ENCODE measurements around the gene UGT3A1.
"Not testable (repeated sequence)": the region's sequence is repeated elsewhere in the genome, so short reads cannot be mapped to it uniquely, and the experiment has no call there.

UGT3A1 gene

GRCh38 chr5:35988529-35988928, 2.7 kb downstream of the UGT3A1 start:
- no peak for DNase-seq (ENCODE audit: low read depth, low spot score)

- DNase-seq (ENCODE audit: low read depth, low spot score): no peak
These were observed 3.4 kb downstream of the UGT3A1 start for GRCh38 chr5:35987776-35988175.

GRCh38 chr5:35979715-35980114, 11.5 kb downstream of the UGT3A1 start:
- DNase-seq (ENCODE audit: low read depth, low spot score): no peak

- DNase-seq (ENCODE audit: low read depth, low spot score): not testable (repeated sequence)
These were observed 14.3 kb downstream of the UGT3A1 start for GRCh38 chr5:35976859-35977258.

- no peak for DNase-seq (ENCODE audit: low read depth, low spot score)
These were observed 16.6 kb downstream of the UGT3A1 start for GRCh38 chr5:35974570-35974969.

GRCh38 chr5:35971878-35972210, 19.3 kb downstream of the UGT3A1 start:
- DNase-seq (ENCODE audit: low read depth, low spot score): no peak

GRCh38 chr5:35971186-35971877, 19.9 kb downstream of the UGT3A1 start:
- no peak for DNase-seq (ENCODE audit: low read depth, low spot score)

- DNase-seq (ENCODE audit: low read depth, low spot score): peak; percentile 70
These were observed 27.8 kb downstream of the UGT3A1 start for GRCh38 chr5:35963381-35963843.

- no peak for DNase-seq (ENCODE audit: low read depth, low spot score)
These were observed 30.9 kb downstream of the UGT3A1 start for GRCh38 chr5:35960328-35960727.

GRCh38 chr5:35956429-35956828, 34.8 kb downstream of the UGT3A1 start:
- no peak for DNase-seq (ENCODE audit: low read depth, low spot score)

- DNase-seq (ENCODE audit: low read depth, low spot score): no peak
These were observed 37.0 kb downstream of the UGT3A1 start for GRCh38 chr5:35954175-35954574.

- no peak for DNase-seq (ENCODE audit: low read depth, low spot score)
These were observed 44.1 kb downstream of the UGT3A1 start for GRCh38 chr5:35947085-35947484.

- no peak for DNase-seq (ENCODE audit: low read depth, low spot score)
These were observed 51.6 kb downstream of the UGT3A1 start for GRCh38 chr5:35939639-35940038.

GRCh38 chr5:35938568-35939227, 52.5 kb downstream of the UGT3A1 start, which contains the start of gene CAPSL:
Gene CAPSL, minus strand, starts transcription at chr5:35938622. Its CDS starts 17,502 bp downstream, at chr5:35921120.
- DNase-seq (ENCODE audit: low read depth, low spot score): peak; percentile 45

GRCh38 chr5:35926389-35927051, 64.7 kb downstream of the UGT3A1 start:
- DNase-seq (ENCODE audit: low read depth, low spot score): peak; percentile 57

- peak; percentile 66 for DNase-seq (ENCODE audit: low read depth, low spot score)
These were observed 66.1 kb downstream of the UGT3A1 start for GRCh38 chr5:35924950-35925722.

- no peak for DNase-seq (ENCODE audit: low read depth, low spot score)
These were observed 66.9 kb downstream of the UGT3A1 start for GRCh38 chr5:35924122-35924949.

GRCh38 chr5:35922468-35922867, 68.7 kb downstream of the UGT3A1 start:
- DNase-seq (ENCODE audit: low read depth, low spot score): no peak

- no peak for DNase-seq (ENCODE audit: low read depth, low spot score)
These were observed 69.3 kb downstream of the UGT3A1 start for GRCh38 chr5:35921930-35922329.

GRCh38 chr5:35920890-35921289, 70.3 kb downstream of the UGT3A1 start:
- DNase-seq (ENCODE audit: low read depth, low spot score): peak; percentile 36

GRCh38 chr5:35919191-35919590, 72.0 kb downstream of the UGT3A1 start:
- DNase-seq (ENCODE audit: low read depth, low spot score): no peak

All from ELF-1 (cell line).